ENCODE results near the gene ZSCAN5A. TPM values are rescaled to one million over a fixed set of nuclear protein-coding genes. Genes with fewer than 3 reads are reported as not detected.
A peak's percentile ranks its signal among the peaks of the same experiment; 100 is the strongest.

The ZSCAN5A gene
- total RNA-seq, 1 experiment from 2014 or later: 9.7 TPM

DNA sequence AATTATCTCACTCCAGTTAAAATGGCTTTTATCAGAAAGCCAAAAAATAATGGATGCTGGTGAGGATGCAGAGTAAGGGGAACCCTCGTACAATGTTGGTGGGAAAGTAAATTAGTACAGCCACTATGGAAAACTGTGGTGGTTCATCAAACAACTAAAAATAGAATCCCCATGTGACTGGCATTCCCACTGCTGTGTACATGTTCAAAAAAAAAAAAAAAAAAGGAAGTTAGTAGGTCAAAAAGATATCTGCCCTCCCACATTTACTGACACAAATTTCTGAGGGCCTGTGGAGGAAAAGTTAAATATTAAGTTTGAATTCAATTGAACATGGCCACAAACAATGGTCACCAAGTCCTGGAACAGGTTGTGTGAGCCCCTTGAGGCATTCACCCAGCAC, 9.8 kb upstream of the ZSCAN5A start:
- no peak for DNase-seq (ENCODE audit: low read depth in 1 of 2, low spot score in 2 of 2)
- Histone ChIP-seq H3K36me3 (no peaks in the 10 kb centered on the region), H3K9me3 (replicated peaks) (no peaks in the 10 kb centered on the region; the same call in 1 of the 2 replicates), H3K27me3 (replicated peaks) (no peaks in the 10 kb centered on the region), H3K4me3 (no peak overlapping the region), H3K27ac (no peak overlapping the region), H3K4me1 (replicated peaks) (no peaks in the 10 kb centered on the region)

DNA sequence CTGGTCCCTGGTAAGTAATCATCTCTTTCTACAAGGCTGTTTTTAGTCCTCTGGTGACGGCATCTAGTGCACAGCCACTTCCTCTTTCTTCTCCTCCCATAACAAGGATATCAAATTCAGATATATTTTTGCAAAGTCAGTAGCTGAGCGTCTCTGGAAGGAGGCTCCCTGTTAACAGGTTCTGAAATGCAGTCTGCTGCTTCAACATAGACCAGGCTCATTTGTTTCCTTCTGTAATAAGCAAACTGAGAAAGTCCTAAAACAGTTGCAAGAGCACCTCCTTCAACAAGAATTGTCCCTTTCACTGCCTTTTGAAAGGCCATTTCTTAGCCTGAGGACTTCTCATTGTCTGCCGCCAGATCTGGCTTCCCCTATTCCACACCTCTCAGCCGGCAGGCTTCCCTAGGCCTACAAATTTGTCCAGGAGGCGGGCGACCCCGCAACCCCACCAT, 7.4 kb upstream of the ZSCAN5A start:
- Histone ChIP-seq H3K4me1 (replicated peaks) (no peaks in the 10 kb centered on the region), H3K27me3 (replicated peaks) (no peaks in the 10 kb centered on the region), H3K27ac (no peak overlapping the region), H3K4me3 (no peak overlapping the region), H3K36me3 (no peaks in the 10 kb centered on the region), H3K9me3 (replicated peaks) (no peaks in the 10 kb centered on the region; the same call in 1 of the 2 replicates)
- DNase-seq (ENCODE audit: low read depth in 1 of 2, low spot score in 2 of 2): no peak

DNA sequence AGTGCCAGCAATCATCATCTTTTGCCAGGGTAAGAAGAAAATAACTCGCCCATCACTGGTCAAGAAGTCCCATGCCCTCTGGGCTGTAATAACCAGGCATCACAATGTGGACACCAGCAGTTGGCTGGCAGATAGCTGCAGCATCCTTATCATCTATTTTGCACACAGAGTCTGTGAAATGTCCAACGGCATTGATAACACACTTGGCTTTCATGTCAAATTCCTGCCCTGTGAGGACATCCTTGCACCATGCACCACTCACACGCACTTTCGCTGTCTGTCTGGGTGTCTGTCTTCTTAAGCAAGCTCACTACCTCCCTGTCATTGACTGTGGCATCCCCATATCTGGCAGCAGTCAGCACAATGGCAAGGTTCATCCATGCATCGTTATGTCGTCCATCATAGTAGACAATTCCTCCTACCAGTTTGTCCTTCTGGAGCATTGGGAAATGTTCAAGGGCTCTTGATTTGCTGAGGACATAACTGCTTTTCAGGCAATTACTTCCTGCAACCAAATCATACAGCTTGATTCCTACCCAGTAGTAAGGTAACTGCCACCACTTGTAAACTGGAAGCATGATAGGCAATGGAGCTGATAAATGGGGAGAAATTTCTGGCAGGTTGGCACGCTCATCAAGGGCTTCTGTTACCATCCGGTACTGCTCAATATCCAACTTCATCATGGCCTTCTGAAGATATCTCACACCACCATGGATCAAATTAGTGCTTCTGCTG, 6.8 kb upstream of the ZSCAN5A start:
- no peaks in the 10 kb centered on the region; the same call in 1 of the 2 replicates for H3K9me3 ChIP-seq (replicated peaks)
- no peak overlapping the region for H3K27ac ChIP-seq
- no peaks in the 10 kb centered on the region for H3K36me3 ChIP-seq
- H3K4me3 ChIP-seq: no peak overlapping the region
- H3K4me1 ChIP-seq (replicated peaks): no peaks in the 10 kb centered on the region
- no peaks in the 10 kb centered on the region for H3K27me3 ChIP-seq (replicated peaks)
- DNase-seq (ENCODE audit: low read depth in 1 of 2, low spot score in 2 of 2): no peak

DNA sequence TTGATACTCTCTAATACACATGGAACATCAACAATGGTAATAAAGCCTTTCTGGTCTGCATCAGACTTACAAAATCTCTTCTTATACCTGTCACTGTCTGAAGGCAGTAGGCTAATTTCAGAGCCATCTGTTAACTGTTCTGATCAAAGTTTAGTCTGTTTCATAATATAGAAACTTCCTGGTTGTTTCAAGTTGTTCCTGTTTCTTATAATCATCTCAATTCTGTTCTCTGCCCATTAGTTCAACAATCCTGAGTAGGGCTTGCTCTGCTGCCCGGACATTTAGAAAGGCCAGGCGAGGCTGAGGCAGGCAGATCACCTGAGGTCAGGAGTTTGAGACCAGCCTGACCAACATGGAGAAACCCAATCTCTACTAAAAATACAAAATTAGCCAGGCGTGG, 5.4 kb upstream of the ZSCAN5A start:
- Histone ChIP-seq H3K4me1 (replicated peaks) (peaks cover 5% of the 10 kb centered on the region), H3K36me3 (no peaks in the 10 kb centered on the region), H3K27me3 (replicated peaks) (no peaks in the 10 kb centered on the region), H3K27ac (no peak overlapping the region), H3K9me3 (replicated peaks) (no peaks in the 10 kb centered on the region; the same call in 1 of the 2 replicates), H3K4me3 (no peak overlapping the region)
- no peak for DNase-seq (ENCODE audit: low read depth in 1 of 2, low spot score in 2 of 2)

DNA sequence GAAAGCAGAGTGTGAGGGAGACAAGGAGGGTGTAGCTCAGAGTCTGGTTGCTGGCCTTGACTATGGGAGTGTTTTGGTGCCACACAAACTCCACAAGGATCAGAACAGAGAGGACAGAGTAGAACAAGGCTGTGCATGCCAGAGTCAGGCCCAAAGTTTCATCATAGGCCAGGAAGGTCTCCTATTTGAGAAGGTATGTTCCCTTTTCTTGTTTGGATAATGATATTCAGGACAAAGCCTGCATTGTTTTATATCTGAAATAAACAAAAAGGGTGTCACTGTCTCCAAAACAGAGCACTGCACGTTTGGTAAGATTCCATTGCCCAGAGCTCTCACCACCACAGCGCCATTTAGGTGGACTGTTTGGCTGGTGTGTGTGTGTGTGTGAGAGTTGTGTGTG, 3.1 kb upstream of the ZSCAN5A start:
- H3K36me3 ChIP-seq: no peaks in the 10 kb centered on the region; the same call in 1 of the 2 replicates
- H3K27ac ChIP-seq: no peak overlapping the region
- H3K4me3 ChIP-seq: no peak overlapping the region
- H3K9me3 ChIP-seq (replicated peaks): no peaks in the 10 kb centered on the region; the same call in 1 of the 2 replicates
- no peak for DNase-seq (ENCODE audit: low read depth in 1 of 2, low spot score in 2 of 2)
- peaks cover 5% of the 10 kb centered on the region for H3K4me1 ChIP-seq (replicated peaks)
- H3K27me3 ChIP-seq (replicated peaks): no peaks in the 10 kb centered on the region

DNA sequence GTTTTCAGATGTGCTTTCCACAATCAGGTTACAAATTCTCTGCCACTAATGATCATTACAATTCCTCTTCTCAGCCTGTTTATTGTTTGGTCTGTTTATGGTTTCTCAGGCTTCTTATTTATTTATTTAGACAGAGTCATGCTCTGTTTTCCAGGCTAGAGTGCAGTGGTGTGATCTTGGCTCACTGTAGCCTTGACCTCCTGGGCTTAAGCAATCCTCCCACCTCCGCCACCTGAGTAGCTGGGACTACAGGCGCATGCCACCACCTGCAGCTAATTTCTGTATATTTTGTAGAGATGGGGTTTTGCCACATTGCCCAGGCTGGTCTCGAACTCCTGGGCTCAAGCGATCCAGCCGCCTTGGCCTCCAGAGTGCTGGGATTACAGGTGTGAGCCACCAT, 2.1 kb upstream of the ZSCAN5A start:
- no peak for DNase-seq (ENCODE audit: low read depth in 1 of 2, low spot score in 2 of 2)
- peaks cover 5% of the 10 kb centered on the region for H3K4me1 ChIP-seq (replicated peaks)
- no peaks in the 10 kb centered on the region for H3K27me3 ChIP-seq (replicated peaks)
- H3K36me3 ChIP-seq: peaks cover 5% of the 10 kb centered on the region
- H3K27ac ChIP-seq: no peak overlapping the region
- no peak overlapping the region for H3K4me3 ChIP-seq
- no peaks in the 10 kb centered on the region; the same call in 1 of the 2 replicates for H3K9me3 ChIP-seq (replicated peaks)

DNA sequence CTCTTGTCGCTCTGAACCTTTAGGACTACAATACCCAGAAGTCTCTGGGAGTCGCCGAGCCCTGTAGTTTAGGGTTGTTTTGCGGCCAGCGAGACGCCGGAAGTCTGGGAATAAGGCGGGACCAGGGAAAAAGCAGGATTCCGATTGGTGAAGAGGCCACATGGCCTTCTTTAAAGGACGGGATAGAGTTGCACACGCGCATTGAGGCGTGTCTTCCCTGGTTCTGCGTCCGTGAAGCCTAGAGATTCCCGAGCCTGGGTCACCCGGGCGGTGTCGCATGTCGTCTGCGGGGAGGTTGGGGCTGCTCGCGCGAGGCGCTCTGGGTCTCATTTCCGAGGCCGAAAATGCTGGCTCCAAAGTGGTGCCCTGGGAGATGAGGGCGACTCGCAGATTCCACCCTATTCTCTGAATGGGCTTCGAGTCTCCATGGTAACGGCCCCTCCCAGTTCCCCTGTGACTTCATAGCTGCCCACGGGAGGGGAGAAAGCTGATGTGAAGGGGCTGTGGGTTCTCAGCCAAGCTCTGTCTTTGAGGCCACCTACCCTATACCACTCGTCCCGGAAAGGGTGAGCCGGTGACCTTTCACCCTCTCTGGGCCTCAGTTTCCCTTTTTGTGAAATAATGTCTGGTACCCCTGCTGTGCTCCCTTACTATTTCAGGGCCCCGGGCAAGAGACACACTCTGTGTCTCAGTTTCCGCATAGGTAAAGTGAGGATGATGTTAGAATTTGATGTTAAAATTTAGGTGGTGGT, 614 bp upstream of the ZSCAN5A start:
- peak overlapping the region; percentile 63 for H3K4me3 ChIP-seq
- peak; percentile 96 to 99 for DNase-seq (ENCODE audit: low read depth in 1 of 2, low spot score in 2 of 2)
- peaks cover 5% of the 10 kb centered on the region for H3K4me1 ChIP-seq (replicated peaks)
- no peaks in the 10 kb centered on the region; the same call in 1 of the 2 replicates for H3K9me3 ChIP-seq (replicated peaks)
- H3K27ac ChIP-seq: peak overlapping the region; percentile 99
- H3K27me3 ChIP-seq (replicated peaks): no peaks in the 10 kb centered on the region
- peaks cover 5% of the 10 kb centered on the region for H3K36me3 ChIP-seq

DNA sequence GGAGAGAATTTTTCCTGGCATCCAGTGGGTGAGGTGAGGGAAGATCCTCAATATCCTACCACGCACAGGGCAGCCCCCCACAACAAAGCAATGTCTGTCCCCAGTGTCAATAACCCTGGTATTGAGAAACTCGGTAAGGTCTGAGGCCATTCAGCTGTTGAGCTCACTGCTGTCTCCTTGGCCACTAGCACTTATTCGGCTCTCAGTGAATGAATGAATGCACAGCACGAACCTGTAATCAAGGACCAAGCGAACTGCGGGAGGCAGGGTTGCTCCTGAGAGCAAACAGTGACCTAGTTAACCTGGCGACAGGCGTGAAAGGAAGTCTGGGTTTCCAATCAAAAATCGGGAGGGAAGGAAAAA, 640 bp downstream of the ZSCAN5A start:
- Histone ChIP-seq H3K4me3 (peak overlapping the region; percentile 63), H3K27me3 (replicated peaks) (no peaks in the 10 kb centered on the region), H3K27ac (peak overlapping the region; percentile 99), H3K9me3 (replicated peaks) (no peaks in the 10 kb centered on the region), H3K4me1 (replicated peaks) (peaks cover 5% of the 10 kb centered on the region), H3K36me3 (peaks cover 9% of the 10 kb centered on the region)
- DNase-seq (ENCODE audit: low read depth in 1 of 2, low spot score in 2 of 2): no peak

DNA sequence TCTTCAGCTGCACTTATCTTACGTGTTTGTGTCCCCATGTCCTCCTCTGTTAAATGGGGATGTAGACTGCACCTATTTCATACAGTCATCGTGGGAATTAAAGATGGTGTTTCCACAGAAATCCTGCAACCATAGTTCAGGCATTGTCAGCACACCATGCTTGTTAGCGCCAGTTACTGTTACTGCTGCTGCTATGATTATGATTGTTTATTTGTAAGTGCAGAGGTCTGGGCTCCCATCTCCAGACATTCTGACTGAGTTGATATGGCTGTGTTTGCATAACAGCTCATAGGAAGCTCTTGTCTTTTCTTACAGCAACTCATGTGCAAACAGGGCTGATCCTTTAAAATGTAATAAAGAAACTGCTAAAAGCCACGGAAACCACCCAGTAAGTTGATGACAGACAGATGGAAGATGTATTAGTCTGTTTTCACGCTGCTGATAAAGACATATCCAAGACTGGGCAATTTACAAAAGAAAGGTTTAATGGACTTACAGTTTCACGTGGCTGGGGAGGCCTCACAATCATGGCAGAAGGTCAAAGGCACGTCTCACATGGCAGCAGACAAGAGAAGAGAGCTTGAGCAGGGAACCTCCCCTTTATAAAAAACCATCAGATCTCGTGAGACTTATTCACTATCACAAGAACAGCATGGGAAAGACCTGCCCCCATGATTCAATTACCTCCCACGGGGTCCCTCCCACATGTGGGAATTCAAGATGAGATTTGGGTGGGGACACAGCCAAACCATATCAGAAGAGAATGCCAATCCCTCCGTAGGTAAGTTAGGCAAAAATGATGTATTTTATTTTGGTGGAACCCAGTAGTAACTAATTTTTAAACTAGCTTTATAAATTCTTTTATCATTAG, 1.6 kb downstream of the ZSCAN5A start:
- Histone ChIP-seq H3K27me3 (replicated peaks) (no peaks in the 10 kb centered on the region), H3K36me3 (peaks cover 9% of the 10 kb centered on the region), H3K9me3 (replicated peaks) (no peaks in the 10 kb centered on the region), H3K27ac (no peak overlapping the region), H3K4me3 (no peak overlapping the region), H3K4me1 (replicated peaks) (peaks cover 5% of the 10 kb centered on the region)
- no peak for DNase-seq (ENCODE audit: low read depth in 1 of 2, low spot score in 2 of 2)

DNA sequence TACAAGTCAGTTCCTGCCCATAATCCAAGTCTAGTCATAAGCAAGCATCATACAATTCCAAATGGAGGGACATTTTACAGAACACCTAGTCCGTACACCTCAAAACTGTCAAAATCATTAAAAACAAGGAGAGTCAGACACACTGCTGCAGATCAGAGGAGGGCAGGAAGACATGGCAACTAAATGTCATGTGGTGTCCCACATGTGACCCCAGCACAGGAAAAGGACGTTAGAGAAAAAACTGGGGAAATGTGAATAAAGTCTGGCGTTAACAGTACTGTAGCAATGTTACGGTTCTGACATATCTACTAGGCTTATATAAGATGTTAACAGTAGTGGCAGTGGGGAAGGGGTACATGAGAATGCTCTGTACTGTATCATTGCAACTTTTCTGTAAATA, 2.3 kb downstream of the ZSCAN5A start:
- H3K9me3 ChIP-seq (replicated peaks): no peaks in the 10 kb centered on the region
- peaks cover 5% of the 10 kb centered on the region for H3K4me1 ChIP-seq (replicated peaks)
- H3K27ac ChIP-seq: no peak overlapping the region

DNA sequence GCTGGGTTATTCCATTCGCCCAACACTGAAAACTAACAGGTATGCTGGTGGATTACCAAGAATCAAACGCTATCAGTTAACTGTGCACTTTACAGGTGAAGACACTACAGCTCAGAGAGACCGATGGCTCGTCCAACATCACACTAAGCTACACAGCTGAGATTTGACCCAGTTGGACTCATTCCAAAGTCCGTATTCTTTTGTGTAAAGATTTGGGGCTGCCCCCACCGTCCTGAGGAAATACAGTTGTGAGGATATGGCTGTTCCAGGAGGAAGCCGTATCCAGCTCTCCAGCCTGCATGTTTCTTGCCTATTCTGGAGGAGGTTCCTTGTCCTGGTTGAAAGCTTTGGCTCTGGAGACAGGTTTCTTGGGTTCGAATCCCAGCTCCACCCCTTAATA, 4.2 kb downstream of the ZSCAN5A start:
- peaks cover 9% of the 10 kb centered on the region for H3K36me3 ChIP-seq
- no peak overlapping the region for H3K4me3 ChIP-seq
- H3K27me3 ChIP-seq (replicated peaks): no peaks in the 10 kb centered on the region
- H3K4me1 ChIP-seq (replicated peaks): peaks cover 2% of the 10 kb centered on the region
- H3K9me3 ChIP-seq (replicated peaks): no peaks in the 10 kb centered on the region
- no peak overlapping the region for H3K27ac ChIP-seq
- DNase-seq (ENCODE audit: low read depth in 1 of 2, low spot score in 2 of 2): peak in 1 of 2 experiments; percentile 16

More for the DNA sequence above, 2.3 kb downstream of the ZSCAN5A start:
- H3K4me3 ChIP-seq: no peak overlapping the region
- DNase-seq (ENCODE audit: low read depth in 1 of 2, low spot score in 2 of 2): no peak
- H3K36me3 ChIP-seq: peaks cover 9% of the 10 kb centered on the region
- H3K27me3 ChIP-seq (replicated peaks): no peaks in the 10 kb centered on the region

DNA sequence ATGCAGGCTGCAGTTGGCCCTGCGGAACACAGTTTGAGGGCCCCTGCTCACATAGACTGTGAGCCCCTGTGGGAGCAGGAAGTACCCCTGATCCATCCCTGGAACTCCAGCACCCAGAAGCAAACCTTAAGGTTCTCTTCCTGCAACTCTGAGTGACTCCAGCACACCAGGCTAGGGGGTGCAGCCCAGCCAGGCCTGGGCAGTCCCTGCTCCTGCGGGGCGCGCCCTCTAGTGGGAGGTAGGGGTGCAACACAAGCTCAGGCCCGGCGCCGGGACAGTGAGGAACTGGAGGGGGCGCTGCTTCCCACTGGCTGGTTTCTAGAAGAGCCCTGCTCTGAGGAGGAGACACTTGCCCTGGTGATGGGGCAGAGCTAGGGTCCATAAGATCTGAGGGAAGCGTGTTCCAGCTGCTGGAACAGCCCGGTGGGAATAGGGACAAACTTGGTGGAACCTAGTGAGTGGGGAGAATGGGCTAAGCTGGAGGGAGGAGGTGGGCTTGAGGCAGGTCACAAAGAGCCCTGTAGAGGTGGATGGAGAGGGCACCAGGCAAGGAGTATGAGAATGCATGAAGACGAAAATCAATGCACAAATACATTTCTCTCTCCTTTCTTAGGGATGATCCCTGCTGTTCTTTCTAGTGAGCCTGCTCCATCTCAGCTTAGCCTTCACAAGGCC, 5.0 kb downstream of the ZSCAN5A start:
- DNase-seq (ENCODE audit: low read depth in 1 of 2, low spot score in 2 of 2): peak in 1 of 2 experiments; percentile 27

DNA sequence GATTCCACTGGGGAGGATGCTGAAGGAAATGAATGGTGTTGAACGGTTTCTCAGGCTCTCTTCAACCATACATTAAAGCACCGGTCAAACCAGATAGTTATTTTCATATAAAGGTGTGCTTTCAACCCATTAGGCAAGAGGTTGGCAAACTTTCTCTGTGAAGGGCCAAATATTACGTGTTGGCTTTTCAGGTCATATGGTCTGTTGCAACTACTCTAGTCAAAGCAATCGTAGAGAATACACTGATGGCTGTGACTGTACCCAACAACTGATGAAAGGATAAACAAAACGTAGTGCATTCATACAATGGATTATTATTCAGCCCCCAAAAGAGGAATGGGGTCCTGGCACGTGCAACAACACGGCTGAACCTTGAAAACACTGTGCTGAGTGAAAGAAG, 5.8 kb downstream of the ZSCAN5A start:
- no peak overlapping the region for H3K27ac ChIP-seq
- H3K9me3 ChIP-seq (replicated peaks): no peaks in the 10 kb centered on the region
- H3K4me1 ChIP-seq (replicated peaks): no peaks in the 10 kb centered on the region; the same call in 1 of the 2 replicates
- DNase-seq (ENCODE audit: low read depth in 1 of 2, low spot score in 2 of 2): no peak
- H3K4me3 ChIP-seq: no peak overlapping the region
- H3K27me3 ChIP-seq (replicated peaks): no peaks in the 10 kb centered on the region
- H3K36me3 ChIP-seq: peaks cover 9% of the 10 kb centered on the region

More for the DNA sequence above, 5.0 kb downstream of the ZSCAN5A start:
- Histone ChIP-seq H3K27ac (no peak overlapping the region), H3K9me3 (replicated peaks) (no peaks in the 10 kb centered on the region), H3K4me1 (replicated peaks) (no peaks in the 10 kb centered on the region; the same call in 1 of the 2 replicates), H3K36me3 (peaks cover 9% of the 10 kb centered on the region), H3K4me3 (no peak overlapping the region), H3K27me3 (replicated peaks) (no peaks in the 10 kb centered on the region)
